Activated CD8-positive, alpha-beta T cell treated with anti-CD3 and anti-CD28 coated beads, Interleukin-2, amount 10 ng/mL, durations not matched to agents 7 days and 5 days (primary cell): Measurements from ENCODE around the gene TRIM7. TPM values are rescaled to one million over a fixed set of nuclear protein-coding genes. Genes with fewer than 3 reads are reported as not detected.

ENCODE experiments used
- microRNA-seq: library from miRNA; unstranded; fragments of <30 nt; microRNA quantifications from one replicate; pipeline ENCODE4 v1.2.0, GENCODE V29; 2022
- total RNA-seq, 2 experiments: library from RNA; stranded (reverse); gene quantifications; one replicate each; pipeline ENCODE4 v1.2.3, GENCODE V29; 2021

Gene TRIM7
- total RNA-seq, 2 experiments from 2014 or later = 1.1 to 1.5 TPM

Small RNA genes within 50 kb of the gene (microRNA-seq; reads per million reads assigned to microRNA genes)
- gene MIR4638 = not detected

Other genes starting within 250 kb of the TRIM7 start
- gene BTNL3, start 216.3 kb downstream of the TRIM7 start, total RNA-seq = not detected
- gene BTNL9, start 164.9 kb downstream of the TRIM7 start, total RNA-seq = not detected
- not detected for gene OR2V1, start 74.0 kb downstream of the TRIM7 start, total RNA-seq
- not detected for gene OR2V2, start 57.6 kb downstream of the TRIM7 start, total RNA-seq
- 10 to 100 TPM; 40.0 to 44.7 TPM for gene TRIM41, start 18.1 kb upstream of the TRIM7 start, total RNA-seq
- gene RACK1, start 38.7 kb upstream of the TRIM7 start, total RNA-seq = 1,000 to 10,000 TPM; 1,796 to 1,942 TPM
- 10 to 100 TPM; 22.4 to 23.2 TPM for gene TRIM52, start 55.9 kb upstream of the TRIM7 start, total RNA-seq
- gene OR4F3, start 162.1 kb upstream of the TRIM7 start, total RNA-seq = not detected